Small intestine (tissue), 7 donors: ENCODE results near the gene AFF3. TPM values are rescaled to one million over a fixed set of nuclear protein-coding genes. Genes with fewer than 3 reads are reported as not detected.

Experiments
- DNase-seq, 2 donors: peaks; one replicate each; pipeline versions ENCODE4 v3.0.0 to v3.0.0-alpha.2; 2013
- FAIRE-seq: peaks from 2 replicates; lab custom pipeline; 2012; peaks lifted over from hg19 to GRCh38; lab: Jason Lieb, UNC
- H3K27ac ChIP-seq, 3 donors: one replicate each; pipeline ENCODE4 v1.5.1; 2013; ENCODE audit warnings: low read length in 2 of 3, mild to moderate bottlenecking in 2 of 3, control low read depth in 1 of 3, inconsistent platforms in 1 of 3, low read depth in 1 of 3, moderate library complexity in 1 of 3
- H3K27me3 ChIP-seq, 3 donors: one replicate each; pipeline ENCODE4 v1.6.1; 2013; ENCODE audit warnings: low read length in 3 of 3, inconsistent platforms in 1 of 3; ENCODE audit not compliant: control insufficient read depth in 3 of 3, insufficient read depth in 3 of 3
- H3K36me3 ChIP-seq, 3 donors: one replicate each; pipeline ENCODE4 v1.6.1; 2013; ENCODE audit warnings: low read length in 3 of 3, inconsistent platforms in 1 of 3, low read depth in 1 of 3, mild to moderate bottlenecking in 1 of 3, moderate library complexity in 1 of 3; ENCODE audit not compliant: control insufficient read depth in 3 of 3, insufficient read depth in 2 of 3
- H3K4me1 ChIP-seq, 3 donors: one replicate each; pipeline ENCODE4 v1.6.1; 2013; ENCODE audit warnings: low read length in 2 of 3, inconsistent platforms in 1 of 3, low read depth in 1 of 3, mild to moderate bottlenecking in 1 of 3, moderate library complexity in 1 of 3; ENCODE audit not compliant: control insufficient read depth in 3 of 3, insufficient read depth in 2 of 3
- H3K4me3 ChIP-seq, 3 donors: one replicate each; pipeline ENCODE4 v1.5.1; 2013; ENCODE audit warnings: low read length in 3 of 3, control low read depth in 1 of 3, inconsistent platforms in 1 of 3, low read depth in 1 of 3, mild to moderate bottlenecking in 1 of 3, moderate library complexity in 1 of 3
- H3K9me3 ChIP-seq, 2 donors: one replicate each; pipeline ENCODE4 v1.6.1; 2013; ENCODE audit warnings: low read depth in 1 of 2, low read length in 1 of 2; ENCODE audit not compliant: control insufficient read depth in 2 of 2, insufficient read depth in 1 of 2
- WGBS, 3 donors: extraction: QIAGEN DNeasy Blood & Tissue Kit; methylation state at CpG; one replicate each; pipeline ENCODE4 v1.1.7; 2013; 5-methylcytosine and 5-hydroxymethylcytosine counted together
- polyA plus RNA-seq, 4 donors: library from polyadenylated mRNA; stranded (reverse) in 3 of 4; unstranded in 1 of 4; fragments of 200-250 nt in 3 of 4; fragments of 120-200 nt in 1 of 4; gene quantifications; one replicate each; pipeline versions ENCODE4 v1.2.1 to v1.2.3, GENCODE V29; 2013
- donor health status: healthy with polysubstance abuse.
- donor health status: control.
- donor health status: control.
- donor health status: Bipolar disorder and iron deficiency.
- donor health status: healthy.

AFF3 gene
- polyA plus RNA-seq, 4 donors: 0.27 to 3.2 (median 0.92) TPM; not detected in 1

DNA sequence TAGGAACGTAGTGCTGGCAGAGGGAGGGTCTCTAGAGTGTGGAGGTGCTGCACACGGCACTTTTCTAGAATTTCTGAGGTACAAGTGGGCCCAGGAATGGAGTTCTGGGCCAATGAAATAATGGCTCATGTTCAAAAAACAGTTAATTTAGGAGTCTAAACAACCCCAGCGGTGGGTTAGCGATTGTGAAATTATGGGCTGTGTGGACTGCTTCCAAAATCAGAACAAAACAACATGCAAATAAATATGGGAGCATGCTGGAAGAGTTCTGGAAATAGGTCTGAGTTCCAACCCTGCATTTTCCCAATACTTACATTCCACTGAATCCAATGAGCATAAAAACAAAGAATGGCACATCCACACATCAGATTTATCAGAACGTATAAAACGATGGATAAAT, 317.6 kb downstream of the AFF3 start:
- Histone ChIP-seq H3K4me1 (no peaks in the 10 kb centered on the region), H3K4me3 (no peak overlapping the region), H3K27me3 (peaks cover 0 to 3% (median 0%) of the 10 kb centered on the region in 3 donors), H3K27ac (no peak overlapping the region), H3K9me3 (no peaks in the 10 kb centered on the region), H3K36me3 (no peaks in the 10 kb centered on the region)
- no peak for FAIRE-seq
- no peak for DNase-seq
- 76 to 81% (median 78%) methylated on average over 6 of the region's 6 CpGs for WGBS, 3 donors

DNA sequence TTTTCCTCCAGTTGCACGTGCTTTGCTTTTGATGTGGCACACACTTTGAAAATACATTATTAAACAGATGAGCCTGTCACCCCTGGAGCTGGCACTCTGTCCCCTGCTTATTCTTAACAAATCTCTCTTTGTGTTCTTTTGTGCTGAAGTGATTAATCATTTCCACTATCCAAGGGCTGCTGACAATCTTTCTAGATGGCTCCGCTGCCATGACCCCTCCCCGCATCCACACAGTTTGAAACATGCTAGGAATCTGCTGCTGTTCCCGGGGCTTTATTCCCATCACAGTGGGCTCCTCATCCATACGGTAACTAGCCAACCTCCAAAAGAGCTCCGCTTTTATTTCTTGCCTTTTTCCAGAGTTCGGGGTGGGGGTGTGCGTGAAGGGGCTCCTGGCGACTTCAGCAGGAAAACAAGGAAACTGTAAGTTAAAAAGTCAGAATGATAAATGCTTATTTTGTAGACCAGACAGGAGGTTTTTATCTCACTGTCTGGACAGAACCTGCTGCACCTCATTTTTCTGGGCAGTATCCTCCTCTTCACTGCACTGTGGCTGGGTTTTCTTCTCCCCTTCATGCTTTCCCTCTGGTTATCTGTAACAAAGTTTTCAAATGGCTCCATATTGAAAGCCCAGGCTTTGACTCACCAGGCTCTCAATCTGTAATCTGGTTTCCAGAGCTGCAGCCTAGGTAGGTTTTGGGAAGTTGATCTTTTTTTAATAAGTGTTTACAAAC, 319.7 kb downstream of the AFF3 start:
- Histone ChIP-seq H3K36me3 (no peaks in the 10 kb centered on the region), H3K4me1 (no peaks in the 10 kb centered on the region), H3K4me3 (no peak overlapping the region), H3K9me3 (no peaks in the 10 kb centered on the region), H3K27me3 (peaks cover 0 to 3% (median 0%) of the 10 kb centered on the region in 3 donors), H3K27ac (no peak overlapping the region)
- FAIRE-seq (no peak), DNase-seq (no peak)
- 55 to 60% (median 59%) methylated on average over 9 of the region's 9 CpGs for WGBS, 3 donors

DNA sequence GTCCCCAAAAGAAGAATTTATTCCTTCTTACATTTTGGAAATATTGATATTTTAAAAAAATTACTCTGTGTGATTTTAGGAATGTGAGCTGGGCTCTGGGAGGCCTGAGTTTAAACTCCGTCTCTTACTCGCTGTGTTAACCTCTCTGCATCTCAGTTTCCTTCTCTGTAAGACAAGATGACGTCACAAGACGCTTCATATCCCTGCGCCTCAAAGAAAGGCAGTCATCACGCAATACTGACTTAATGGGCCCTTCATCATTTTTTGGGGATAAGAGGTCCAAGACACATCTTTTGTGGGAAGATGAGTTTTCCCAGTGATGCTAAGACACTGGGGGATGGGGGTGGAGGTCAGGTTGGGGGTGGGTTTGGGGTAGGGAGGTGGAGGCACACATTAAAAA, 320.4 kb downstream of the AFF3 start:
- no peaks in the 10 kb centered on the region for H3K36me3 ChIP-seq
- no peaks in the 10 kb centered on the region for H3K9me3 ChIP-seq
- H3K27me3 ChIP-seq: peaks cover 0 to 6% (median 0%) of the 10 kb centered on the region in 3 donors
- H3K4me1 ChIP-seq: no peaks in the 10 kb centered on the region
- DNase-seq (no peak), FAIRE-seq (no peak)
- H3K27ac ChIP-seq: no peak overlapping the region
- WGBS, 3 donors: 95 to 97% (median 95%) methylated on average over 6 of the region's 6 CpGs
- H3K4me3 ChIP-seq: no peak overlapping the region

DNA sequence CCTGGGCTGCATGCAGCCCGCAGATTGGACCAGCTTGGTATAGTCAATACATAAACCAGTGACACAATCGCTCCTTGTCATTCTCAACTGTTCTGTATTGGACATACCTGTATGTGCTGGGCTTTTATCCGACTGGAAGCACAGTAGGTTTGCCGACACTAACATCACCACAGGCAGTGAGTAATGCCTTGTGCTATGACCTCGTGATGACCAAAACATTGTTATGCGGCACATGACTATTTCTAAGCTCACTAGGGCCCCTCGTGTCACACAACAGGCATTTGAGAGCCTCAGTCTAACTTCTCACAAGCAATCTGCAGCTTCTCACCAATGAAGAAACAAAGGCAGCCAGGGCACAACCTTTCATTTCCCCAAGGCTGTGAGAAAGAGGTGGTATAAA, 320.8 kb downstream of the AFF3 start:
- H3K27me3 ChIP-seq: peaks cover 0 to 6% (median 0%) of the 10 kb centered on the region in 3 donors
- WGBS, 3 donors: 82 to 90% (median 85%) methylated on average over 7 of the region's 7 CpGs
- FAIRE-seq: no peak
- H3K9me3 ChIP-seq: no peaks in the 10 kb centered on the region
- H3K27ac ChIP-seq: no peak overlapping the region
- H3K4me3 ChIP-seq: no peak overlapping the region
- no peaks in the 10 kb centered on the region for H3K36me3 ChIP-seq
- H3K4me1 ChIP-seq: no peaks in the 10 kb centered on the region
- DNase-seq: no peak

DNA sequence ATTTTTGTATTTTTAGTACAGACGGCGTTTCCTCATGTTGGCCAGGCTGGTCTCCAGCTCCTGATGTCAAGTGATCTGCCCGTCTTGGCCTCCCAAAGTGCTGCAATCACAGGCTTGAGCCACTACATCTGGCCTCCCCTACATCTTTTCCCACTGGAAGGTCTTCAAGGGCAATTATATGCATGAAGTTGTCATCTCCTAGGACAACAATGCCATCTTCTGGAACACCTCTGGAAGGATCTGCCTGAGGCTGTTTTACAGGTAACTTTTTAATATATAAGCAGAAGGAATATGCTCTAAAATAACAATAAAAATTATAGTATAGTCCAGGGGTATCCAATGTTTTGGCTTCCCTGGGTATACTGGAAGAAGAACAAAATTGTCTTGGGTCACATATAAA, 321.4 kb downstream of the AFF3 start:
- no peak for FAIRE-seq
- peaks cover 0 to 6% (median 0%) of the 10 kb centered on the region in 3 donors for H3K27me3 ChIP-seq
- H3K4me3 ChIP-seq: no peak overlapping the region
- WGBS, 3 donors: 92 to 99% (median 92%) methylated on average over 3 of the region's 3 CpGs
- no peaks in the 10 kb centered on the region for H3K4me1 ChIP-seq
- no peaks in the 10 kb centered on the region for H3K9me3 ChIP-seq
- DNase-seq: no peak
- H3K27ac ChIP-seq: no peak overlapping the region
- H3K36me3 ChIP-seq: no peaks in the 10 kb centered on the region

DNA sequence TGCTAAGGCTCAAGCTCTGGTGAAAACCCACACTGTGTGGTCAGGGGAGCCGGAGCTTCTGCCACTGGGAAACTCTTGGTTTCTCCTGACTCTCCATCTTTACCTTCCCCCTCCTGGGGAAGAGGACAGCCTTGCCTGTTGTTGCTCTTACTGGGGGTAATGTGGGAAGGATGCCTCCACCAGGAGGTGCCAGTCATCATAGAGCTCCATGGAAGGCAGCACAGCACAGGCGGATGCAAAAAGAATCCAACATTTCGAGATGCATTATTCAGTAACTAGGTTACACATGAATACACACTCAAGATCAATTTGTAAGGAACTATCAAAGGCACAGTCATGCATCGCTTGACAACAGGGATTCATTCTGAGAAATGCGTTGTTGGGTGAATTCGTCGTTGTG, 322.6 kb downstream of the AFF3 start:
- peaks cover 0 to 6% (median 0%) of the 10 kb centered on the region in 3 donors for H3K27me3 ChIP-seq
- no peaks in the 10 kb centered on the region for H3K9me3 ChIP-seq
- no peak for FAIRE-seq
- no peaks in the 10 kb centered on the region for H3K4me1 ChIP-seq
- no peak overlapping the region for H3K4me3 ChIP-seq
- H3K27ac ChIP-seq: no peak overlapping the region
- no peak for DNase-seq
- no peaks in the 10 kb centered on the region for H3K36me3 ChIP-seq
- 88 to 96% (median 93%) methylated on average over 7 of the region's 7 CpGs for WGBS, 3 donors

DNA sequence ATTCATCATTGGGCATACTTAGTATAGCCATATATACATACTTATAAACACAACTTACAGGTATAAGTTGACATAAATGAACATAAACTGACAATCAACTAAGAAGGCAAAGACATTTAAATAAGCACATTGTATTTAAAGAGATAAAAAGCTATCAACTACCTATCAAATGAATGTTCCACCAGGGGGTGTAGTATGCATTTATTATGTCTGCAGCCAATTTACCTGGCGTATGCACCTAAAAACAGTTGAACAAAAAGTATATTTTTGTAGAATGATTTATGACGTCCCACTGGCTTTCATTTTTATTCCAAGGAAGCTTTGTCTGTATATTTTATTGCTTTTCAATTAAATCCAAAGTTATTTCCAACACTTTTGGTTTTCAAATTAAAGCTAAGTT, 323.5 kb downstream of the AFF3 start:
- H3K27ac ChIP-seq: no peak overlapping the region
- H3K27me3 ChIP-seq: peaks cover 0 to 6% (median 0%) of the 10 kb centered on the region in 3 donors
- no peaks in the 10 kb centered on the region for H3K36me3 ChIP-seq
- 16 to 55% (median 30%) methylated on average over 2 of the region's 2 CpGs for WGBS, 3 donors
- no peaks in the 10 kb centered on the region for H3K9me3 ChIP-seq
- no peak for FAIRE-seq
- H3K4me3 ChIP-seq: no peak overlapping the region
- DNase-seq: peak in 1 of 2 donors; percentile 23
- H3K4me1 ChIP-seq: no peaks in the 10 kb centered on the region

DNA sequence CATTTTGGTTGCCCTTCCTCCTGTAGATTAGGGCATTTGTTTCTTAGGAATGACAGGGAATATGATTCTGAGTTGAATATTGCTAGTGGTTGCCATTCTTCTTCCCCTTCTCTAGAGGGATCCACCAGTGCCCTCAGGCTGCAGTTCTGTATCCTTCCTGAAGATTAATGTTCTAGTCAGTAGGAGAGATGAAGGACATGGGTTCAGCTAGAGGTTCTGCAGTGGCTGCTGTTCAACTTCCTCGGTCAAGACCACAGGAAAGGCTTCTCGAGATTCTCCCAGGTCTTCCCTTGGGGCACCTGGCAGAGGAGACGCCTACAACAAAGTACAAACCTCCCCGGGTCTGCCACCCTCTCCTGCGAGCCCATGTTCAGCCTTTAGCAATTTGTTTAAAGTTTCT, 325.5 kb downstream of the AFF3 start:
- H3K4me1 ChIP-seq: no peaks in the 10 kb centered on the region
- no peak overlapping the region for H3K4me3 ChIP-seq
- H3K36me3 ChIP-seq: no peaks in the 10 kb centered on the region
- H3K27me3 ChIP-seq: peaks cover 0 to 2% (median 0%) of the 10 kb centered on the region in 3 donors
- no peaks in the 10 kb centered on the region for H3K9me3 ChIP-seq
- 85 to 93% (median 85%) methylated on average over 5 of the region's 5 CpGs for WGBS, 3 donors
- FAIRE-seq: no peak
- no peak for DNase-seq
- no peak overlapping the region for H3K27ac ChIP-seq

DNA sequence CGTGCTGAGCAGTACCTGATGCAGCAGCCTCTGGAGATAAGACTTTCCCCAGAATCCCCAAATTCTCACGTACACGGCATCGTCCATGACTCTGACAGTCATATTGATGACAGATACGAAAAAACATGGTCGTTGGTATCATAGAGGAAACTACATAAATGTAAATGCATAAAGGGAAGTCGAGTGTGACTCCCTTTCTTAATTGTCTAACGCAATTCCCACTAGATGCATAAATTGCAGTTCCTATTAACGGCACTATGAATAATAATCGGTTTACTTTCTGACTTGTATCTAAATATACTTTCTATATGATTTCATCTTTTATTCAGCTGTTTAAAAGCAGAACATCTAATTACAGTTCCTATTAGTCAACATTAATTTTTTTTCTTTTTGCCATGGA, 330.0 kb downstream of the AFF3 start:
- Histone ChIP-seq H3K9me3 (no peaks in the 10 kb centered on the region), H3K27ac (no peak overlapping the region), H3K4me1 (no peaks in the 10 kb centered on the region), H3K4me3 (no peak overlapping the region), H3K36me3 (no peaks in the 10 kb centered on the region), H3K27me3 (peaks cover 0 to 2% (median 0%) of the 10 kb centered on the region in 3 donors)
- FAIRE-seq (no peak), DNase-seq (no peak)
- 77 to 82% (median 79%) methylated on average over 10 of the region's 10 CpGs for WGBS, 3 donors
